Esophagus muscularis mucosa (tissue), 4 donors: Measurements from ENCODE around the gene TPTE. TPM values are rescaled to one million over a fixed set of nuclear protein-coding genes. Genes with fewer than 3 reads are reported as not detected.
"Not testable (repeated sequence)": the region's sequence is repeated elsewhere in the genome, so short reads cannot be mapped to it uniquely, and the experiment has no call there.

ENCODE experiments used
- DNase-seq: peaks from one replicate; pipeline ENCODE4 v3.0.0-alpha.2; 2017; ENCODE audit errors: extremely low spot score
- H3K27ac ChIP-seq, 4 donors: fragments of 200-600 bp; sonication (generic); replicated peaks in 1 of 4; 1 replicate in 3 of 4; 2 replicates in 1 of 4; pipeline ENCODE4 v1.5.1; 2016 to 2019; ENCODE audit warnings: mild to moderate bottlenecking in 1 of 4
- H3K27me3 ChIP-seq, 4 donors: fragments of 200-600 bp; sonication (generic); one replicate each; pipeline versions ENCODE4 v1.5.1 to v1.6.0; 2016 to 2019
- H3K36me3 ChIP-seq, 4 donors: fragments of 200-600 bp; sonication (generic); one replicate each; pipeline ENCODE4 v1.5.1; 2016 to 2019
- H3K4me1 ChIP-seq, 4 donors: fragments of 200-600 bp; sonication (generic); one replicate each; pipeline ENCODE4 v1.5.1; 2016 to 2019
- H3K4me3 ChIP-seq, 4 donors: fragments of 200-600 bp; sonication (generic); 1 replicate in 2 of 4; 2 replicates in 2 of 4; pipeline ENCODE4 v1.5.1; 2016 to 2019; ENCODE audit warnings: mild to moderate bottlenecking in 4 of 4, moderate library complexity in 1 of 4
- H3K9me3 ChIP-seq, 4 donors: fragments of 200-600 bp; sonication (generic); 1 replicate in 3 of 4; 2 replicates in 1 of 4; pipeline ENCODE4 v1.5.1; 2016 to 2019
- EP300 ChIP-seq: sonication (generic); formaldehyde crosslinking; IDR thresholded peaks from one replicate; pipeline ENCODE4 v1.6.1; 2017; ENCODE audit warnings: antibody characterized with exemption
- POLR2A ChIP-seq: fragments of 450-650 bp; IDR thresholded peaks from one replicate; pipeline ENCODE4 v1.6.1; 2017; ENCODE audit warnings: antibody characterized with exemption, moderate library complexity, mild to moderate bottlenecking, low read depth
- POLR2AphosphoS5 ChIP-seq, 2 donors: sonication (generic); formaldehyde crosslinking; IDR thresholded peaks; one replicate each; pipeline ENCODE4 v1.6.1; 2017; ENCODE audit warnings: antibody characterized with exemption in 2 of 2
- WGBS: methylation state at CpG from one replicate; pipeline ENCODE4 v1.1.5; 2018; 5-methylcytosine and 5-hydroxymethylcytosine counted together
- intact Hi-C: fragments of 100-400 bp; cut with DNase I; formaldehyde crosslinking; loops from one replicate; pipeline ENCODE4 v1.15.1; 2023
- total RNA-seq, 4 donors: library from RNA; depleted of rRNA; stranded (reverse); fragments of >200 nt; gene quantifications; one replicate each; pipeline versions ENCODE4 v1.1.0 to v1.2.1, GENCODE V29; 2016
- TF ChIP-seq, protein P1 (sequence below), 3 experiments: fragments of 200-600 bp in 2 of 3; fragments of 450-650 bp in 1 of 3; sonication (generic) in 2 of 3; IDR thresholded peaks; one replicate each; pipeline ENCODE4 v1.5.1; 2017 to 2019; ENCODE audit warnings: antibody characterized with exemption in 3 of 3, mild to moderate bottlenecking in 2 of 3, moderate library complexity in 1 of 3

TPTE gene
- total RNA-seq = not detected

DNA sequence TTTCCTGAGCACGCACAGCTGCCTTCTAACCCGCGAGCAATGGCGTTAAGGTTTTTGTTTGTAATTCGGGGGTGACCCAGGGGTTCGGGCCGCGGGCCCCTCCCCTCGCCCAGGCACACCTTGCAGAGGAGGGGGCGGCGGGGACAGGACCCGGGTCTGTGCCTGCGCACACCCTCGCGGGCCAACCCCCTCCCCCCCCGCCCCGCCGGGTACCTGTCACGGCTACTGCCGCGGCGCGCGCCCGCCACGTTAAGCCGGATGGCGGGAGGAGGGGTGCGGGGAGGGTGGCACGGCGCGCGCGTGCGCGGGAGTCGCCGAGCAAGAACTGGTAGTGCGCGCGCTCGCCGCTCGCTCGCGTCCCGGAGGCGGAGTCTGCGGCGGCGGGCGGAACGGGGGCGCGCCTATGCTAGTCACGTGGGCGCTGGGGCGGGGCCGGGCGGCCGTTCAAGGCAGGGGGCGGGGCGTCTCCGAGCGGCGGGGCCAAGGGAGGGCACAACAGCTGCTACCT, at the start of gene TPTE:
Gene TPTE, plus strand, starts transcription at position 493 of the 508 bp plus-strand sequence. CDS start 17,141 bp downstream, outside the sequence.
- 73% methylated on average over 44 of the region's 66 CpGs for WGBS
- TF ChIP-seq POLR2AphosphoS5 (IDR thresholded peaks at IDR 0.05) = no peak
- TF ChIP-seq POLR2A = no peak
- no peak for TF ChIP-seq EP300
- TF ChIP-seq, protein P1, sequence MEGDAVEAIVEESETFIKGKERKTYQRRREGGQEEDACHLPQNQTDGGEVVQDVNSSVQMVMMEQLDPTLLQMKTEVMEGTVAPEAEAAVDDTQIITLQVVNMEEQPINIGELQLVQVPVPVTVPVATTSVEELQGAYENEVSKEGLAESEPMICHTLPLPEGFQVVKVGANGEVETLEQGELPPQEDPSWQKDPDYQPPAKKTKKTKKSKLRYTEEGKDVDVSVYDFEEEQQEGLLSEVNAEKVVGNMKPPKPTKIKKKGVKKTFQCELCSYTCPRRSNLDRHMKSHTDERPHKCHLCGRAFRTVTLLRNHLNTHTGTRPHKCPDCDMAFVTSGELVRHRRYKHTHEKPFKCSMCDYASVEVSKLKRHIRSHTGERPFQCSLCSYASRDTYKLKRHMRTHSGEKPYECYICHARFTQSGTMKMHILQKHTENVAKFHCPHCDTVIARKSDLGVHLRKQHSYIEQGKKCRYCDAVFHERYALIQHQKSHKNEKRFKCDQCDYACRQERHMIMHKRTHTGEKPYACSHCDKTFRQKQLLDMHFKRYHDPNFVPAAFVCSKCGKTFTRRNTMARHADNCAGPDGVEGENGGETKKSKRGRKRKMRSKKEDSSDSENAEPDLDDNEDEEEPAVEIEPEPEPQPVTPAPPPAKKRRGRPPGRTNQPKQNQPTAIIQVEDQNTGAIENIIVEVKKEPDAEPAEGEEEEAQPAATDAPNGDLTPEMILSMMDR (IDR thresholded peaks at IDR 0.05) = no peak

DNA sequence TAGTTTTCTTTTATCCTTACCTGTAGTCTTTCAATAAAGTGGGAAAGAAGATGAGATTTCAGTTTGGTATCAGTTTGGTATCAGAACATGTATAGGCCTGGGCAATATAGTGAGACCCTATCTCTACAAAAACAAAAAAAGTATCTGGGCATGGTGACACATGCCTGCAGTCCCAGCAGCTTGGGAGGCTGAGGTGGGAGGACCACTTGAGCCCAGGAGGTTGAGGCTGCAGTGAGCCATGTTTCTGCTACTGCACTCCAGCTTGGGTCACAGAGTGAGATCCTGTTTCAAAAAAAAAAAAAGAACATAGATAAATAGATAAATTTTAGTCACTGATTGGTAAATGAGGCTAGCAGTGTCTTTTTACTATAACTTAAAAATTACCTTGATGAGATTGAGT, 49.4 kb upstream of the TPTE start:
- DNase-seq, H3K9me3 ChIP-seq, H3K36me3 ChIP-seq, intact Hi-C loops, H3K27ac ChIP-seq, H3K4me1 ChIP-seq, H3K27me3 ChIP-seq, H3K4me3 ChIP-seq: not testable (repeated sequence)

More for the DNA sequence above, at the start of gene TPTE:
- H3K4me3 ChIP-seq = no peak within 1 kb of the TSS
- no peaks in the 10 kb centered on the region for H3K4me1 ChIP-seq
- no peak for DNase-seq
- H3K9me3 ChIP-seq = peaks cover 0 to 23% (median 15%) of the 10 kb centered on the region in 4 donors
- no peak within 1 kb of the TSS for H3K27ac ChIP-seq
- peaks cover 0 to 17% (median 0%) of the 10 kb centered on the region in 4 donors for H3K27me3 ChIP-seq
- H3K36me3 ChIP-seq = no peaks in the 10 kb centered on the region
- intact Hi-C loops = no loop called here

DNA sequence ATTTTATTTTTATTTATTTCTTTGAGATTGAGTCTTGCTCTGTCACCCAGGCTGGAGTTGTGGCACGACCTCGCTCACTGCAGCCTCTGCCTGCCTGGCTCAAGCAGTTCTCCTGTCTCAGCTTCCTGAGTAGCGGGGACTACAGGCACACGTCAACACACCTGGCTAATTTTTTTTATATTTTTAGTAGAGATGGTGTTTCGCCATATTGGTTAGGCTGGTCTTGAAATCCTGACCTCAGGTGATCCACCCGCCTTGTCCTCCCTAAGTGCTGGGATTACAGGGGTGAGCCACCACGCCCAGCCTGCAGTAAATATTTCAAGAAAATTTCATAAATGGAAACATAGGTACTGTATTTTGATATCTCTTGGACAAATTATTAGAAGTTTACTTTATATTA, 43.6 kb upstream of the TPTE start:
- H3K9me3 ChIP-seq, H3K4me3 ChIP-seq, H3K4me1 ChIP-seq, H3K27me3 ChIP-seq, intact Hi-C loops, H3K36me3 ChIP-seq, DNase-seq, H3K27ac ChIP-seq: not testable (repeated sequence)
- 54% methylated on average over 7 of the region's 7 CpGs for WGBS

DNA sequence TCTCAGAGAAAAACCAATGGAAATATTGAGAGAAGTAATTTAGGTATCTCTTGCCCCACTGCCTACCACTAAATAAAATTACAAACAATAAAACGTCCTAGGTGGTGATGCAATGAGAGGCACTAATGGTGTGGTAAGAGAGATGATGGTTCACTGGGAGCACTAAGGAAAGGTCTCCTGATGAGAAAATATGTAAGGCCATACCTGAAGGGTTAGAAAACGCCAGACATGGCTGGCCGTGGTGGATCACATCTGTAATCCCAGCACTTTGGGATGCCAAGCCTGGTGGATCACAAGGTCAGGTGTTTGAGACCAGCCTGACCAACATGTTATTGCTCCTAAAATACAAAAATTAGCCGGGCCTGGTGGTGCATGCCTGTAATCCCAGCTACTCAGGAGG, 41.5 kb upstream of the TPTE start:
- H3K27ac ChIP-seq, intact Hi-C loops, H3K27me3 ChIP-seq, DNase-seq, H3K4me3 ChIP-seq, H3K4me1 ChIP-seq, H3K9me3 ChIP-seq, H3K36me3 ChIP-seq: not testable (repeated sequence)
- WGBS = 48% methylated on average over 4 of the region's 4 CpGs

DNA sequence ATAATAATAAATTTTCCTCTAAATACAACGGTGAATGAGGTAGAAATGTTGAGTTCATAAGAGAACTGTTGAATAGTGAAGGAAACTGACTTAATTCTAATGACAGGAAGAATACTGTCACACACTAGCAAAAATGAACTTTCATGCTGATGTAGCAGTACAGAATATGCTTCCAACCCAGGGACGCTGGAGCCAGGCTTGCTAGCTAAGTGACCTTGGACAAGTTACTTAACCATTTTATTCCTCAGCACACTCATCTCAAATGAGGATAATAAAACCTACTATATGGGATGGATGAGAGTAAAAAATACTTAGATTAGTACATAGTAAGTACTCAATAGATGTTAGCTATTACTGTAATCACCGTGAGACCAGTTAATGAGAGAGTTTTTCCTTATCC, 36.5 kb upstream of the TPTE start:
- H3K27me3 ChIP-seq, intact Hi-C loops, H3K36me3 ChIP-seq, DNase-seq, H3K27ac ChIP-seq, H3K4me1 ChIP-seq, H3K9me3 ChIP-seq, H3K4me3 ChIP-seq: not testable (repeated sequence)
- 67% methylated on average over 3 of the region's 3 CpGs for WGBS

DNA sequence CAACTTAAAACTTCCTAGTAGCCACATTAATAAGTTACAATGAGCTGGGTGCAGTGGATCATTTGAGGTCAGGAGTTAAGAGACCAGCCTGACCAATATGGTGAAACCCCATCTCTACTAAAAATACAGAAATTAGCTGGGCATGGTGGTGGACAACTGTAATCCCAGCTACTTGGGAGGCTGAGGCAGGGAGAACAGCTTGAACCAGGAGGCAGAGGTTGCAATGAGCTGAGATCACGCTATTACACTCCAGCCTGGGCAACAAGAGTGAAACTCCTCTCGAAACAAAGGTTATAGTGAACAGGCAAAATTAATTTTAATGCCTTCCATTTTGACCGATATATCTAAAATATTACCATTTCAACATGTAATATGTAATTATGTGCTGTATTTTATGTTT, 30.9 kb upstream of the TPTE start:
- H3K27ac ChIP-seq, H3K4me1 ChIP-seq, intact Hi-C loops, H3K36me3 ChIP-seq, H3K27me3 ChIP-seq, H3K9me3 ChIP-seq, DNase-seq, H3K4me3 ChIP-seq: not testable (repeated sequence)
- WGBS = 57% methylated on average over 3 of the region's 3 CpGs

DNA sequence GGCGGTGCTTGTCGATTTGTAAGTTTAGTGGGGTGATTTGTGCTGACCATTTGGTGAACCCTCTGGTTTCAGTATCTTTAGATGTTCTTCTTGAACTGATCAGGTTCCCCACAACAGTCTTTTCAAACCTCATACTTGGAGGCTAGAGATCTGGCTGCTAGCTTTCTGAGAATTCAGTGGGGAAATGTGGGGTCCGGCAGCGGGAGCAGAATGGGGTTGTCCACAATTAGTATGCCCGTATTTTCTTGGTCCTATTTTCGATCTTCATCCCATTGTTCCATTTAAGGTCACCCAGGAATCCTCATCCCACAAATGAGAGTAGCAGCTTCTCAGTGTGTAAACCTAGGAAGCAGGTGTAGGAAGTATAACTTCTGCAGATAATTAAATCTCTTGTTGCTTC, 10.3 kb upstream of the TPTE start:
- no peak for TF ChIP-seq POLR2A
- TF ChIP-seq, protein P1 (IDR thresholded peaks at IDR 0.05) = no peak
- no peak for TF ChIP-seq EP300
- no peak for TF ChIP-seq POLR2AphosphoS5 (IDR thresholded peaks at IDR 0.05)
- no peaks in the 10 kb centered on the region for H3K9me3 ChIP-seq
- no peaks in the 10 kb centered on the region for H3K36me3 ChIP-seq
- no peak overlapping the region for H3K27ac ChIP-seq
- H3K27me3 ChIP-seq = no peaks in the 10 kb centered on the region
- no peak for DNase-seq
- intact Hi-C loops = no loop called here
- no peak overlapping the region for H3K4me3 ChIP-seq
- WGBS = 63% methylated on average over 6 of the region's 6 CpGs
- H3K4me1 ChIP-seq = no peaks in the 10 kb centered on the region

DNA sequence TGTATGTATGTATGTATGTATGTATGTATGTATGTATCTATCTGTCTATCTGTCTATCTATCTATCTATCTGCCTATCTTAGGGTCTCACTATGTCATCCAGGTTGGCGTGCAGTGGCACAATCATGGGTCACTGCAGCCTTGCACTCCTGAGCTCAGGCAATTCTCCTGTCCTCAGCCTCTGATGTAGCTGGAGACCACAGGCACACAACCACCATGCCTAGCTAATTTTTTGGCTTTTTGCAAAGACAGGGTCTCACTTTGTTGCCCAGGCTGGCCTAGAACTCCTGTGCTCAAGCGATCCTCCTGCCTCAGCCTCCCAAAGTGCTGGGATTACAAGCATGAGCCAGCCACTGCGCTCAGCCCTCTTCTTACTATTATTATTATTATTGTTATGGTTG, 4.5 kb upstream of the TPTE start:
- H3K4me1 ChIP-seq, intact Hi-C loops, DNase-seq, H3K27ac ChIP-seq, H3K36me3 ChIP-seq, H3K4me3 ChIP-seq: not testable (repeated sequence)
- 84% methylated on average over 3 of the region's 3 CpGs for WGBS
- H3K27me3 ChIP-seq = peaks cover 0 to 13% (median 0%) of the 10 kb centered on the region in 4 donors
- peaks cover 0 to 14% (median 10%) of the 10 kb centered on the region in 4 donors for H3K9me3 ChIP-seq

DNA sequence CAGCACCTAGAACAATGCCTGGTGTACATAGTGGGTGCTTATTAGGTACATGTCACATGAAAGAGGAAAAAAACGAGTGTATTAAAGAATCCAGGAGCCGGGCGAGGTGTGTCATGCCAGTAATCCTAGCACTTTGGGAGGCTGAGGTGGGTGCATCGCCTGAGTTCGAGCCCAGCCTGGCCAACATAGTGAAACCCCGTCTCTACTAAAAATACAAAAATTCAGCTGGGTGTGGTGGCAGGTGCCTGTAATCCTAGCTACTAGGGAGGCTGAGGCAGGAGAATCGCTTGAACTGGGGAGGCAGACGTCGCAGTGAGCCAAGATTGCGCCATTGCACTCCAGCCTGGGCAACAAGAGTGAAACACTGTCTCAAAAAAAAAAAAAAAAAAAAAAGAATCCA, 3.5 kb upstream of the TPTE start:
- intact Hi-C loops, H3K4me1 ChIP-seq, DNase-seq, H3K4me3 ChIP-seq, H3K27ac ChIP-seq, H3K36me3 ChIP-seq: not testable (repeated sequence)
- peaks cover 0 to 17% (median 0%) of the 10 kb centered on the region in 4 donors for H3K27me3 ChIP-seq
- peaks cover 0 to 17% (median 14%) of the 10 kb centered on the region in 4 donors for H3K9me3 ChIP-seq
- 79% methylated on average over 10 of the region's 10 CpGs for WGBS

DNA sequence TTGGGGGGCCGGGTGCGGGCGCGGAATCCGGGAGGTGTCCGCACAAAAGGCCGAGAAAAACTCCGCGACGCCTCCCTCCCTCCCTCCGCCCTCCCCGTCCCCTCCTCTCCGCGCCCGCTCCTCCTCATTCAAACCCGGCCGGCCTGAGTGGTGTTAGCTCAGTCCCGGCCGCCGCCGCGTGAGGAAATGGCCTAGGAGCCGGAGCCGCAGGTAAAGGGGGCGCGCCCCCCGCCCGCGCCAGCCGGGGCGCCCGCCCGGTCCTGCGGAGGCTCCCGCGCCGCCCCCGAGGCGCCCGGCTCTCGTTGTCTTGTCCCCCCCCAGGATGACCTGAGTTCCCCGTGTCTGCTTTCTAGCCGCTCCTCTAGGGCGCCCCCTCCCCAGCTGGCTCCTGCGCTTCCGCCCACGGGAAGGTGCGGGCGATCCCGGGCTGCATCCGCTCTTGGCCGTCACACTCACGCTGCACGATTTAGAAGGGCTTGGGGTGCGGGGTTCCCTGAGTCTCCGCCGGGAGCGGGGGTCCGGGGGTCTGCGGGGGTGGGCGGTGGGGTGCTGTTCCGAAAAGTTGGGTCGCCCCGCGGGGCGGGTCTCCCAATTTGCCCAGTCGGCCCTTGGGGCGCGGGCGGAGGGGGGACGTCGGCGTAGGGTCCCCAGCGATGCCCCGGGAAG, 585 bp downstream of the TPTE start:
- intact Hi-C loops, H3K27ac ChIP-seq, H3K4me3 ChIP-seq, H3K36me3 ChIP-seq, DNase-seq, H3K4me1 ChIP-seq: not testable (repeated sequence)
- 67% methylated on average over 66 of the region's 75 CpGs for WGBS
- Histone ChIP-seq H3K9me3 (peaks cover 0 to 23% (median 15%) of the 10 kb centered on the region in 4 donors), H3K27me3 (peaks cover 0 to 17% (median 0%) of the 10 kb centered on the region in 4 donors)
